Activated CD8-positive, alpha-beta memory T cell treated with anti-CD3 and anti-CD28 coated beads, Interleukin-2, amount 10 ng/mL, durations not matched to agents 7 days and 5 days (primary cell): ENCODE data around the gene NRP1. TPM values are rescaled to one million over a fixed set of nuclear protein-coding genes. Genes with fewer than 3 reads are reported as not detected.
"Not testable (repeated sequence)": the region's sequence is repeated elsewhere in the genome, so short reads cannot be mapped to it uniquely, and the experiment has no call there.

Experiments
- ATAC-seq: fragments of 150-1000 bp; cut with Tn5 transposase; one replicate; pipeline ENCODE4 v1.10.0; 2021; ENCODE audit warnings: moderate library complexity
- CTCF ChIA-PET: fragments of 350-600 bp; sonication (Branson Sonifier 250); formaldehyde crosslinking; loops from one replicate; lab custom pipeline; 2021; ENCODE audit warnings: antibody characterized with exemption; lab: Charles Lee
- DNase-seq: peaks from one replicate; pipeline ENCODE4 v3.0.0-alpha.2; 2020
- H3K27ac Mint-ChIP-seq: one replicate; pipeline ENCODE4 v1.8.0; 2021; ENCODE audit warnings: mild to moderate bottlenecking, mixed read lengths
- H3K27me3 Mint-ChIP-seq: one replicate; pipeline ENCODE4 v1.8.0; 2021; ENCODE audit warnings: mixed read lengths
- H3K36me3 Mint-ChIP-seq: one replicate; pipeline ENCODE4 v1.8.0; 2021; ENCODE audit warnings: mild to moderate bottlenecking, mixed read lengths
- H3K4me1 Mint-ChIP-seq: one replicate; pipeline ENCODE4 v1.8.0; 2021; ENCODE audit warnings: mixed read lengths
- H3K4me3 Mint-ChIP-seq: one replicate; pipeline ENCODE4 v1.8.0; 2021; ENCODE audit warnings: mild to moderate bottlenecking, moderate library complexity, mixed read lengths
- H3K9me3 Mint-ChIP-seq: one replicate; pipeline ENCODE4 v1.8.0; 2022; ENCODE audit warnings: low read depth, mixed read lengths
- total RNA-seq, 2 experiments: library from RNA; stranded (reverse); gene quantifications; one replicate each; pipeline ENCODE4 v1.2.3, GENCODE V29; 2021

NRP1 gene
- total RNA-seq, 2 experiments from 2014 or later = 0.55 to 2.0 TPM

GRCh38 chr10:33304423-33305225, 29.8 kb downstream of the NRP1 start:
- Mint-ChIP-seq H3K36me3 (no peaks in the 10 kb centered on the region), H3K27me3 (peaks cover 7% of the 10 kb centered on the region), H3K27ac (no peak overlapping the region), H3K4me3 (no peak overlapping the region), H3K9me3 (no peaks in the 10 kb centered on the region), H3K4me1 (no peaks in the 10 kb centered on the region)
- DNase-seq (no peak), ATAC-seq (no peak)
- CTCF ChIA-PET = no interaction called here

- DNase-seq (no peak), ATAC-seq (no peak)
- Mint-ChIP-seq H3K9me3 (no peaks in the 10 kb centered on the region), H3K4me1 (no peaks in the 10 kb centered on the region), H3K27ac (no peak overlapping the region), H3K27me3 (peaks cover 7% of the 10 kb centered on the region), H3K36me3 (no peaks in the 10 kb centered on the region), H3K4me3 (no peak overlapping the region)
- CTCF ChIA-PET = no interaction called here
Measured at GRCh38 chr10:33303988-33304387, 30.5 kb downstream of the NRP1 start.

GRCh38 chr10:33302208-33302829, 32.1 kb downstream of the NRP1 start:
- no peak overlapping the region for H3K4me3 Mint-ChIP-seq
- CTCF ChIA-PET = no interaction called here
- peaks cover 5% of the 10 kb centered on the region for H3K27me3 Mint-ChIP-seq
- no peak for ATAC-seq
- H3K9me3 Mint-ChIP-seq = no peaks in the 10 kb centered on the region
- no peaks in the 10 kb centered on the region for H3K4me1 Mint-ChIP-seq
- no peak overlapping the region for H3K27ac Mint-ChIP-seq
- H3K36me3 Mint-ChIP-seq = no peaks in the 10 kb centered on the region
- no peak for DNase-seq

- H3K36me3 Mint-ChIP-seq = no peaks in the 10 kb centered on the region
- H3K4me3 Mint-ChIP-seq = no peak overlapping the region
- H3K27me3 Mint-ChIP-seq = peaks cover 5% of the 10 kb centered on the region
- H3K4me1 Mint-ChIP-seq = no peaks in the 10 kb centered on the region
- no peak for ATAC-seq
- H3K27ac Mint-ChIP-seq = no peak overlapping the region
- no peaks in the 10 kb centered on the region for H3K9me3 Mint-ChIP-seq
- no peak for DNase-seq
- CTCF ChIA-PET = no interaction called here
Measured at GRCh38 chr10:33301097-33301789, 33.2 kb downstream of the NRP1 start.

GRCh38 chr10:33300544-33300943, 33.9 kb downstream of the NRP1 start:
- H3K4me3 Mint-ChIP-seq, ATAC-seq, H3K27ac Mint-ChIP-seq, DNase-seq, H3K27me3 Mint-ChIP-seq, CTCF ChIA-PET, H3K36me3 Mint-ChIP-seq, H3K9me3 Mint-ChIP-seq, H3K4me1 Mint-ChIP-seq: not testable (repeated sequence)

GRCh38 chr10:33298893-33299292, 35.6 kb downstream of the NRP1 start:
- H3K27me3 Mint-ChIP-seq = peaks cover 5% of the 10 kb centered on the region
- H3K27ac Mint-ChIP-seq = no peak overlapping the region
- no peaks in the 10 kb centered on the region for H3K9me3 Mint-ChIP-seq
- H3K36me3 Mint-ChIP-seq = no peaks in the 10 kb centered on the region
- no peak for ATAC-seq
- no peak for DNase-seq
- CTCF ChIA-PET = no interaction called here
- H3K4me3 Mint-ChIP-seq = no peak overlapping the region
- no peaks in the 10 kb centered on the region for H3K4me1 Mint-ChIP-seq

GRCh38 chr10:33298110-33298509, 36.4 kb downstream of the NRP1 start:
- DNase-seq (no peak), ATAC-seq (no peak)
- H3K27me3 Mint-ChIP-seq = peaks cover 5% of the 10 kb centered on the region
- no peaks in the 10 kb centered on the region for H3K9me3 Mint-ChIP-seq
- no peak overlapping the region for H3K27ac Mint-ChIP-seq
- CTCF ChIA-PET = no interaction called here
- no peak overlapping the region for H3K4me3 Mint-ChIP-seq
- H3K36me3 Mint-ChIP-seq = no peaks in the 10 kb centered on the region
- no peaks in the 10 kb centered on the region for H3K4me1 Mint-ChIP-seq

GRCh38 chr10:33295851-33296250, 38.6 kb downstream of the NRP1 start:
- H3K36me3 Mint-ChIP-seq = no peaks in the 10 kb centered on the region

GRCh38 chr10:33293531-33294170, 40.8 kb downstream of the NRP1 start:
- no peaks in the 10 kb centered on the region for H3K9me3 Mint-ChIP-seq
- no peaks in the 10 kb centered on the region for H3K36me3 Mint-ChIP-seq
- H3K27ac Mint-ChIP-seq = no peak overlapping the region
- H3K4me1 Mint-ChIP-seq = no peaks in the 10 kb centered on the region
- DNase-seq (no peak), ATAC-seq (no peak)
- CTCF ChIA-PET = no interaction called here
- H3K4me3 Mint-ChIP-seq = no peak overlapping the region
- H3K27me3 Mint-ChIP-seq = peaks cover 5% of the 10 kb centered on the region

More at GRCh38 chr10:33295851-33296250, 38.6 kb downstream of the NRP1 start:
- Mint-ChIP-seq H3K9me3 (no peaks in the 10 kb centered on the region), H3K4me3 (no peak overlapping the region), H3K4me1 (no peaks in the 10 kb centered on the region), H3K27ac (no peak overlapping the region), H3K27me3 (peaks cover 5% of the 10 kb centered on the region)
- ATAC-seq (no peak), DNase-seq (no peak)
- CTCF ChIA-PET = no interaction called here

GRCh38 chr10:33293076-33293475, 41.4 kb downstream of the NRP1 start:
- Mint-ChIP-seq H3K9me3 (no peaks in the 10 kb centered on the region), H3K36me3 (no peaks in the 10 kb centered on the region), H3K27ac (no peak overlapping the region), H3K4me3 (no peak overlapping the region), H3K4me1 (no peaks in the 10 kb centered on the region), H3K27me3 (peaks cover 5% of the 10 kb centered on the region)
- DNase-seq (no peak), ATAC-seq (no peak)
- CTCF ChIA-PET = no interaction called here

- Mint-ChIP-seq H3K27me3 (peaks cover 10% of the 10 kb centered on the region), H3K4me1 (no peaks in the 10 kb centered on the region), H3K9me3 (no peaks in the 10 kb centered on the region), H3K27ac (no peak overlapping the region), H3K36me3 (no peaks in the 10 kb centered on the region), H3K4me3 (no peak overlapping the region)
- ATAC-seq (no peak), DNase-seq (no peak)
- CTCF ChIA-PET = no interaction called here
Measured at GRCh38 chr10:33291053-33291592, 43.3 kb downstream of the NRP1 start.

GRCh38 chr10:33290321-33291052, 44.0 kb downstream of the NRP1 start:
- ATAC-seq = no peak
- Mint-ChIP-seq H3K4me3 (no peak overlapping the region), H3K4me1 (no peaks in the 10 kb centered on the region), H3K9me3 (no peaks in the 10 kb centered on the region), H3K36me3 (no peaks in the 10 kb centered on the region), H3K27ac (no peak overlapping the region), H3K27me3 (peaks cover 15% of the 10 kb centered on the region)
- no peak for DNase-seq
- CTCF ChIA-PET = no interaction called here

GRCh38 chr10:33289776-33290175, 44.7 kb downstream of the NRP1 start:
- no peaks in the 10 kb centered on the region for H3K36me3 Mint-ChIP-seq
- no peaks in the 10 kb centered on the region for H3K4me1 Mint-ChIP-seq
- H3K4me3 Mint-ChIP-seq = no peak overlapping the region
- H3K9me3 Mint-ChIP-seq = no peaks in the 10 kb centered on the region
- DNase-seq (no peak), ATAC-seq (no peak)
- H3K27ac Mint-ChIP-seq = no peak overlapping the region
- H3K27me3 Mint-ChIP-seq = peaks cover 19% of the 10 kb centered on the region
- CTCF ChIA-PET = no interaction called here
